Lower leg skin (tissue), 3 donors: Measurements from ENCODE around the gene PRCD.

Source experiments
- CTCF ChIP-seq, 3 donors: fragments of 450-650 bp; IDR thresholded peaks; one replicate each; pipeline ENCODE4 v1.5.1; 2016; ENCODE audit warnings: antibody characterized with exemption in 3 of 3, mild to moderate bottlenecking in 3 of 3, moderate library complexity in 2 of 3
- POLR2A ChIP-seq, 2 donors: fragments of 450-650 bp; IDR thresholded peaks; one replicate each; pipeline ENCODE4 v1.6.1; 2016 to 2017; ENCODE audit warnings: antibody characterized with exemption in 2 of 2, mild to moderate bottlenecking in 1 of 2, moderate library complexity in 1 of 2

GRCh38 chr17:76549539-76549938, 9.7 kb downstream of the PRCD start:
- TF ChIP-seq CTCF (IDR thresholded peaks at IDR 0.05) (no peak), POLR2A (IDR thresholded peaks at IDR 0.05) (no peak)
